ENCODE results near the gene NAA60. TPM values are rescaled to one million over a fixed set of nuclear protein-coding genes. Genes with fewer than 3 reads are reported as not detected.

The NAA60 gene
- total and polyA plus RNA-seq, 9 donors = 8.2 to 37.8 (median 32.3) TPM

GRCh38 chr16:3460585-3460984 is 17.1 kb downstream of the NAA60 start:
- Histone ChIP-seq H3K36me3 (ENCODE audit: control insufficient read depth, insufficient read depth, low read length) (peaks cover 3% of the 10 kb centered on the region), H3K4me3 (ENCODE audit: low read length) (no peak overlapping the region), H3K27ac (ENCODE audit: low read length) (no peak overlapping the region), H3K27me3 (ENCODE audit: control insufficient read depth, insufficient read depth, low read length) (no peaks in the 10 kb centered on the region), H3K4me1 (ENCODE audit: control insufficient read depth, insufficient read depth, low read length) (peaks cover 56% of the 10 kb centered on the region), H3K9me3 (replicated peaks; ENCODE audit: control insufficient read depth, low read depth, low read length) (no peaks in the 10 kb centered on the region)
- 86% methylated on average over 5 of the region's 8 CpGs for WGBS (ENCODE audit: insufficient coverage)
- no peak for DNase-seq

- Histone ChIP-seq H3K9me3 (replicated peaks; ENCODE audit: control insufficient read depth, low read depth, low read length) (no peaks in the 10 kb centered on the region), H3K4me3 (ENCODE audit: low read length) (no peak overlapping the region), H3K27ac (ENCODE audit: low read length) (no peak overlapping the region), H3K36me3 (ENCODE audit: control insufficient read depth, insufficient read depth, low read length) (peaks cover 9% of the 10 kb centered on the region), H3K27me3 (ENCODE audit: control insufficient read depth, insufficient read depth, low read length) (no peaks in the 10 kb centered on the region), H3K4me1 (ENCODE audit: control insufficient read depth, insufficient read depth, low read length) (peaks cover 52% of the 10 kb centered on the region)
- 75% methylated on average over 2 of the region's 8 CpGs for WGBS (ENCODE audit: insufficient coverage)
- no peak for DNase-seq
These were observed 17.7 kb downstream of the NAA60 start for GRCh38 chr16:3461151-3461550.

DNA sequence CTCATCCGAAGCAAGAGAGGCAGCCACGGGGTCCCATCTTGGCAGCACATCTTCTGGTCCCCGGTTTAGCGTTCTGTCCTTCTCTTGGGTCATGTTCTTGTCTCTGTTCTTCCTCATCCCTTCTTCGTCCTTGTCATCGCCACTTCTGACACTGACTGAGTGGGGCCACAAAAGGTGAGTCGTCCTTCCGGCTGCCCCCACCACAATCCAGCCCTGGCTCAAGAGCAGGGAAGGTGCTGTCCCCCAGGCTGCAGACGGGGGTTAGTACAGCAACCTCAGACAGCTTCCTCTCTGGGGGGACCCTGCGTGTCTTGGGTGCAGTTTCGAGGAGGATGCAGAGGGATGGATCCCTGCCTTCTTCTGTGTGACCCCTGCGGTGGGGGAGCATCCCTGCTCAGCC is 21.8 kb downstream of the NAA60 start:
- H3K27ac ChIP-seq (ENCODE audit: low read length) = no peak overlapping the region
- DNase-seq = no peak
- H3K4me1 ChIP-seq (ENCODE audit: control insufficient read depth, insufficient read depth, low read length) = peaks cover 22% of the 10 kb centered on the region
- H3K4me3 ChIP-seq (ENCODE audit: low read length) = no peak overlapping the region
- no peaks in the 10 kb centered on the region for H3K9me3 ChIP-seq (replicated peaks; ENCODE audit: control insufficient read depth, low read depth, low read length)
- WGBS (ENCODE audit: insufficient coverage) = 88% methylated on average over 11 of the region's 12 CpGs
- H3K36me3 ChIP-seq (ENCODE audit: control insufficient read depth, insufficient read depth, low read length) = peaks cover 36% of the 10 kb centered on the region
- no peaks in the 10 kb centered on the region for H3K27me3 ChIP-seq (ENCODE audit: control insufficient read depth, insufficient read depth, low read length)

- WGBS (ENCODE audit: insufficient coverage) = 85% methylated on average over 15 of the region's 21 CpGs
- DNase-seq = no peak
- Histone ChIP-seq H3K4me1 (ENCODE audit: control insufficient read depth, insufficient read depth, low read length) (peaks cover 17% of the 10 kb centered on the region), H3K27me3 (ENCODE audit: control insufficient read depth, insufficient read depth, low read length) (no peaks in the 10 kb centered on the region), H3K27ac (ENCODE audit: low read length) (no peak overlapping the region), H3K9me3 (replicated peaks; ENCODE audit: control insufficient read depth, low read depth, low read length) (no peaks in the 10 kb centered on the region), H3K36me3 (ENCODE audit: control insufficient read depth, insufficient read depth, low read length) (peaks cover 36% of the 10 kb centered on the region), H3K4me3 (ENCODE audit: low read length) (no peak overlapping the region)
These were observed 22.6 kb downstream of the NAA60 start for GRCh38 chr16:3465911-3466584.

GRCh38 chr16:3467182-3467581 is 23.7 kb downstream of the NAA60 start:
- H3K4me1 ChIP-seq (ENCODE audit: control insufficient read depth, insufficient read depth, low read length) = peaks cover 11% of the 10 kb centered on the region
- no peaks in the 10 kb centered on the region for H3K27me3 ChIP-seq (ENCODE audit: control insufficient read depth, insufficient read depth, low read length)
- peaks cover 42% of the 10 kb centered on the region for H3K36me3 ChIP-seq (ENCODE audit: control insufficient read depth, insufficient read depth, low read length)
- no peak overlapping the region for H3K4me3 ChIP-seq (ENCODE audit: low read length)
- H3K9me3 ChIP-seq (replicated peaks; ENCODE audit: control insufficient read depth, low read depth, low read length) = no peaks in the 10 kb centered on the region
- no peak for DNase-seq
- WGBS (ENCODE audit: insufficient coverage) = 86% methylated on average over 8 of the region's 8 CpGs
- no peak overlapping the region for H3K27ac ChIP-seq (ENCODE audit: low read length)

DNA sequence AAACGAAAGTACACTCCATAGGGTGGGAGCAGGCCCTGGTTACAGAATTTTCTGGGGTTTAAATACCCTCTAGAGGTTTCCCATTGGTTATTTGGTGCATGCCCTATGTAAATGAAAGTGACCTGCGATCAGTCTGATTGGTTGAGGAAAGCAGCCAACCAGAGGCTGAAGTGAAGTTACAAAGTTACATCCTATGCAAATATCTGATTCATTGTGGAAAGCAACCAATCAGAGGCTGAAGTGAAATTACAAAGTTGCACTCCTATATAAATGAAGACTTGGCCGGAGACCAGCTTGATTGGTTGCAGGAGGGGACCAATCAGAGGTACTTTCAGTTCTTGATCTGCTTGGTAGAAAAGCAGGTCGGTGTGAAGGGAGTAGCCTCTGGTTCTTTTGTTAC is 24.4 kb downstream of the NAA60 start:
- H3K4me1 ChIP-seq (ENCODE audit: control insufficient read depth, insufficient read depth, low read length) = peaks cover 11% of the 10 kb centered on the region
- H3K9me3 ChIP-seq (replicated peaks; ENCODE audit: control insufficient read depth, low read depth, low read length) = no peaks in the 10 kb centered on the region
- H3K36me3 ChIP-seq (ENCODE audit: control insufficient read depth, insufficient read depth, low read length) = peaks cover 42% of the 10 kb centered on the region
- WGBS (ENCODE audit: insufficient coverage) = 70% methylated on average over 2 of the region's 4 CpGs
- no peak overlapping the region for H3K4me3 ChIP-seq (ENCODE audit: low read length)
- H3K27ac ChIP-seq (ENCODE audit: low read length) = no peak overlapping the region
- no peak for DNase-seq
- H3K27me3 ChIP-seq (ENCODE audit: control insufficient read depth, insufficient read depth, low read length) = no peaks in the 10 kb centered on the region

GRCh38 chr16:3468501-3468900 is 25.0 kb downstream of the NAA60 start:
- 48% methylated on average over 15 of the region's 15 CpGs for WGBS (ENCODE audit: insufficient coverage)
- Histone ChIP-seq H3K4me3 (ENCODE audit: low read length) (no peak overlapping the region), H3K27ac (ENCODE audit: low read length) (no peak overlapping the region), H3K36me3 (ENCODE audit: control insufficient read depth, insufficient read depth, low read length) (peaks cover 42% of the 10 kb centered on the region), H3K4me1 (ENCODE audit: control insufficient read depth, insufficient read depth, low read length) (peaks cover 11% of the 10 kb centered on the region), H3K9me3 (replicated peaks; ENCODE audit: control insufficient read depth, low read depth, low read length) (no peaks in the 10 kb centered on the region), H3K27me3 (ENCODE audit: control insufficient read depth, insufficient read depth, low read length) (no peaks in the 10 kb centered on the region)
- DNase-seq = no peak

DNA sequence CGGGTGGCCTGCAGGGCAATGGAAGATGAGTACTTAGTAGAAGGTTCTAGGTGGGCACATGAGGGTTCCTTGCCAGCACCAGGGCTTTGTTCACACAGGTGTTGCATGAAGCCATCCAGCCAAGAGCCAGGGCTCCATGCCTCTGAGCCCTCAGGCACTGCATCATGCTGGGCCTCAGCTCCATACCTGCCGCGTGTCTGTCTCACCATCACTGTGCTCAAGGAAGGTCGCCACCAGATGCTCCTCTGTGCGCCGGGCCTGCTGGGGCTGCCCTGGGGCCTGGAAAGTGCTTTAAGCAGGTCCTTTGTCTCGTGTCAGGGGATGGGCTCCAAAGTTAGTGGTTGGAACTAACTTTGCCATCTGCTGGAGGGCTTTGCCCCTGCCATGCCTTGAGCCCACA is 26.3 kb downstream of the NAA60 start:
- peaks cover 5% of the 10 kb centered on the region for H3K4me1 ChIP-seq (ENCODE audit: control insufficient read depth, insufficient read depth, low read length)
- 86% methylated on average over 6 of the region's 7 CpGs for WGBS (ENCODE audit: insufficient coverage)
- H3K9me3 ChIP-seq (replicated peaks; ENCODE audit: control insufficient read depth, low read depth, low read length) = no peaks in the 10 kb centered on the region
- H3K4me3 ChIP-seq (ENCODE audit: low read length) = no peak overlapping the region
- no peak for DNase-seq
- H3K27me3 ChIP-seq (ENCODE audit: control insufficient read depth, insufficient read depth, low read length) = no peaks in the 10 kb centered on the region
- no peak overlapping the region for H3K27ac ChIP-seq (ENCODE audit: low read length)
- H3K36me3 ChIP-seq (ENCODE audit: control insufficient read depth, insufficient read depth, low read length) = peaks cover 42% of the 10 kb centered on the region

- peaks cover 5% of the 10 kb centered on the region for H3K4me1 ChIP-seq (ENCODE audit: control insufficient read depth, insufficient read depth, low read length)
- no peaks in the 10 kb centered on the region for H3K9me3 ChIP-seq (replicated peaks; ENCODE audit: control insufficient read depth, low read depth, low read length)
- no peak overlapping the region for H3K27ac ChIP-seq (ENCODE audit: low read length)
- H3K36me3 ChIP-seq (ENCODE audit: control insufficient read depth, insufficient read depth, low read length) = peaks cover 39% of the 10 kb centered on the region
- 85% methylated on average over 8 of the region's 9 CpGs for WGBS (ENCODE audit: insufficient coverage)
- no peak for DNase-seq
- H3K4me3 ChIP-seq (ENCODE audit: low read length) = no peak overlapping the region
- no peaks in the 10 kb centered on the region for H3K27me3 ChIP-seq (ENCODE audit: control insufficient read depth, insufficient read depth, low read length)
These were observed 27.2 kb downstream of the NAA60 start for GRCh38 chr16:3470723-3471122.

GRCh38 chr16:3471518-3472176 is 28.2 kb downstream of the NAA60 start:
- Histone ChIP-seq H3K27ac (ENCODE audit: low read length) (no peak overlapping the region), H3K36me3 (ENCODE audit: control insufficient read depth, insufficient read depth, low read length) (peaks cover 36% of the 10 kb centered on the region), H3K4me3 (ENCODE audit: low read length) (no peak overlapping the region), H3K27me3 (ENCODE audit: control insufficient read depth, insufficient read depth, low read length) (no peaks in the 10 kb centered on the region), H3K4me1 (ENCODE audit: control insufficient read depth, insufficient read depth, low read length) (peaks cover 9% of the 10 kb centered on the region), H3K9me3 (replicated peaks; ENCODE audit: control insufficient read depth, low read depth, low read length) (no peaks in the 10 kb centered on the region)
- 89% methylated on average over 20 of the region's 20 CpGs for WGBS (ENCODE audit: insufficient coverage)
- no peak for DNase-seq

All from muscle of leg (tissue), 11 donors.